ENCODE data around the gene C11orf86.
"Not testable (repeated sequence)": the region's sequence is repeated elsewhere in the genome, so short reads cannot be mapped to it uniquely, and the experiment has no call there.

Gene C11orf86

GRCh38 chr11:66996609-66997273, 21.6 kb downstream of the C11orf86 start:
- Mint-ChIP-seq H3K4me3 (no peak overlapping the region), H3K4me1 (ENCODE audit: low read depth) (no peaks in the 10 kb centered on the region), H3K27ac (no peak overlapping the region), H3K27me3 (peaks cover 3% of the 10 kb centered on the region), H3K36me3 (no peaks in the 10 kb centered on the region), H3K9me3 (ENCODE audit: low read depth) (no peaks in the 10 kb centered on the region)

GRCh38 chr11:66999555-66999954, 24.5 kb downstream of the C11orf86 start:
- Mint-ChIP-seq H3K4me1 (ENCODE audit: low read depth) (no peaks in the 10 kb centered on the region), H3K27me3 (no peaks in the 10 kb centered on the region), H3K27ac (no peak overlapping the region), H3K4me3 (no peak overlapping the region), H3K9me3 (ENCODE audit: low read depth) (no peaks in the 10 kb centered on the region), H3K36me3 (no peaks in the 10 kb centered on the region)

DNA sequence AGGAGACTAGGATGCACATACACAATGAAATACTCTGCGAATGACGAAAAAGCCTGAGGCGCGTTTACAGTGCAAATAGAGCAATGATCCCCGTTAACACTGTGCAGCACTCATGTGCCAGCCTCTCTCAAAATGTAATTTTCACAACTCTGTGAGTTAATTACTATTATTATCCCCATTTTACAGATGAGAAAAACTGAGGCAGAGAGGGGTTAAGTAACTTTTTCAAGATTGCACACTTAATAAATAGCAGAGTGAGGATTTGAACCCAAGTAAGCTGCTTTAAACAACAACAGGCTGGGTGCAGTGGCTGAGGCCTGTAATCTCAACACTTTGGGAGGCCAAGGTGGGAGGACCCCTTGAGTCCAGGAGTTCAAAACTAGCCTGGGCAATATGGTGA, 26.2 kb downstream of the C11orf86 start:
- Mint-ChIP-seq H3K4me1 (ENCODE audit: low read depth) (peaks cover 1% of the 10 kb centered on the region), H3K36me3 (no peaks in the 10 kb centered on the region), H3K9me3 (ENCODE audit: low read depth) (no peaks in the 10 kb centered on the region), H3K4me3 (no peak overlapping the region), H3K27ac (no peak overlapping the region), H3K27me3 (no peaks in the 10 kb centered on the region)

DNA sequence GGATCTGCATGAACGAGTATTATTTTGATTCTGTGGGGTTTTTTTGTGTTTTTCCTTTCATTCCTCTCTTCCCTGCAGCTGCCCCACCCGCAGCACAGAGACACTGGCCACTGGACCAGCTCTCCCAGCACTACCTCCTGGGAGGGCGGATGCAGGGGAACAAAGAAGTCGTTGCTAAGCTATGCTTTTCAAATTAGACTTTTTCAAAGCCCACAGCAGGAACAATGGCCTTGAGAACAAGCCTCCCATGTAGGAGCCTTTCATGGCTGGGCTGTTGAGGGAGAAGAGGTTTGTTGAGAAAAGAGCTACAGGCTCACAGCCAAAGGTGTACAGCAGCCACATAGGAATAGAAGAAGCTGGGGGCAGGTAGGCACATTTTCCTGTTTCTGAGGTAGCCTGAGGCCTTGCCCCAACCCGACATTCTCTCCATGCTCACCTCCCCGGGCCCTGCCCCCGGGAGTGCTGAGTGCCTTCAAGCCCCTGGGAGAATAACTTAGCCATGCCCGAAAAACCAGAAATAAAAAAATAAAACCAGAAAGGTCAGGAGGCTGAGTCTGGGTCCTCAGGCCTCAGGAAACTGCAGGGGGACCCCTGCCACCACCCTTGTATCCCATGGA, 27.3 kb downstream of the C11orf86 start:
- Mint-ChIP-seq H3K36me3 (no peaks in the 10 kb centered on the region), H3K4me1 (ENCODE audit: low read depth) (peaks cover 2% of the 10 kb centered on the region), H3K9me3 (ENCODE audit: low read depth) (no peaks in the 10 kb centered on the region), H3K27ac (no peak overlapping the region), H3K27me3 (no peaks in the 10 kb centered on the region), H3K4me3 (no peak overlapping the region)

GRCh38 chr11:67002921-67003411, 27.9 kb downstream of the C11orf86 start:
- H3K36me3 Mint-ChIP-seq = no peaks in the 10 kb centered on the region
- H3K27me3 Mint-ChIP-seq = no peaks in the 10 kb centered on the region
- H3K27ac Mint-ChIP-seq = no peak overlapping the region
- peaks cover 2% of the 10 kb centered on the region for H3K4me1 Mint-ChIP-seq (ENCODE audit: low read depth)
- no peaks in the 10 kb centered on the region for H3K9me3 Mint-ChIP-seq (ENCODE audit: low read depth)
- H3K4me3 Mint-ChIP-seq = no peak overlapping the region

- H3K27ac Mint-ChIP-seq = not testable (repeated sequence)
These were observed 30.1 kb downstream of the C11orf86 start for GRCh38 chr11:67005200-67005599.

GRCh38 chr11:67006029-67006884, 31.2 kb downstream of the C11orf86 start:
- Mint-ChIP-seq H3K27me3 (peaks cover 2% of the 10 kb centered on the region), H3K4me3 (no peak overlapping the region), H3K4me1 (ENCODE audit: low read depth) (peaks cover 2% of the 10 kb centered on the region), H3K36me3 (no peaks in the 10 kb centered on the region), H3K27ac (no peak overlapping the region), H3K9me3 (ENCODE audit: low read depth) (no peaks in the 10 kb centered on the region)

More at GRCh38 chr11:67005200-67005599, 30.1 kb downstream of the C11orf86 start:
- not testable (repeated sequence) for H3K36me3 Mint-ChIP-seq; H3K4me3 Mint-ChIP-seq; H3K9me3 Mint-ChIP-seq (ENCODE audit: low read depth); H3K27me3 Mint-ChIP-seq; H3K4me1 Mint-ChIP-seq (ENCODE audit: low read depth)

DNA sequence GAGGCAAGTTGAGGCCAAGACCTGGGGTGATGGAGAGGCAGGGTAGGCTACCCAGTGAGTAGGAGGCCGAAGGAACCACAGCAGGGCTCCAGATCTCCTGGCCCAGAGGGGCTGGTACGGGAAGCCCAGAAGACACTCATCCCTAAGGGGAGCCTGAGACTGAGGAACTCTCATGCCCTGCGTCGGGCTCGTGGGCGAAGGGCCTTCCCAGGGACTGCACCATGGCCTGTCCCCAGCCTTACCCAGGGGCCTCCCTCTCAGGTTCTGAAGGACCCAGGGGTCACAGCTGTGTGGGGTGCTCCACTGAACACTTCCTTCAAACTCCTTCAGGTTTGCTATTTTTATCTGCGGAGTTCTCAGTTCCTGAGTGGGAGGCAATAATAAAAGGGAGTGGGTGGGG, 32.0 kb downstream of the C11orf86 start:
- Mint-ChIP-seq H3K27me3 (peaks cover 2% of the 10 kb centered on the region), H3K27ac (no peak overlapping the region), H3K4me3 (no peak overlapping the region), H3K4me1 (ENCODE audit: low read depth) (peaks cover 2% of the 10 kb centered on the region), H3K36me3 (no peaks in the 10 kb centered on the region), H3K9me3 (ENCODE audit: low read depth) (no peaks in the 10 kb centered on the region)

- Mint-ChIP-seq H3K4me1 (ENCODE audit: low read depth) (peaks cover 2% of the 10 kb centered on the region), H3K36me3 (no peaks in the 10 kb centered on the region), H3K9me3 (ENCODE audit: low read depth) (no peaks in the 10 kb centered on the region), H3K27me3 (peaks cover 3% of the 10 kb centered on the region), H3K4me3 (no peak overlapping the region), H3K27ac (no peak overlapping the region)
These were observed 35.3 kb downstream of the C11orf86 start for GRCh38 chr11:67010296-67010905.

- no peaks in the 10 kb centered on the region for H3K36me3 Mint-ChIP-seq
- no peak overlapping the region for H3K4me3 Mint-ChIP-seq
- no peaks in the 10 kb centered on the region for H3K9me3 Mint-ChIP-seq (ENCODE audit: low read depth)
- no peaks in the 10 kb centered on the region for H3K4me1 Mint-ChIP-seq (ENCODE audit: low read depth)
- peaks cover 3% of the 10 kb centered on the region for H3K27me3 Mint-ChIP-seq
- no peak overlapping the region for H3K27ac Mint-ChIP-seq
These were observed 38.5 kb downstream of the C11orf86 start for GRCh38 chr11:67013511-67014045.

GRCh38 chr11:67014343-67014742, 39.2 kb downstream of the C11orf86 start:
- H3K27me3 Mint-ChIP-seq = peaks cover 3% of the 10 kb centered on the region
- no peaks in the 10 kb centered on the region for H3K36me3 Mint-ChIP-seq
- H3K4me3 Mint-ChIP-seq = no peak overlapping the region
- peaks cover 3% of the 10 kb centered on the region for H3K9me3 Mint-ChIP-seq (ENCODE audit: low read depth)
- no peaks in the 10 kb centered on the region for H3K4me1 Mint-ChIP-seq (ENCODE audit: low read depth)
- H3K27ac Mint-ChIP-seq = no peak overlapping the region

DNA sequence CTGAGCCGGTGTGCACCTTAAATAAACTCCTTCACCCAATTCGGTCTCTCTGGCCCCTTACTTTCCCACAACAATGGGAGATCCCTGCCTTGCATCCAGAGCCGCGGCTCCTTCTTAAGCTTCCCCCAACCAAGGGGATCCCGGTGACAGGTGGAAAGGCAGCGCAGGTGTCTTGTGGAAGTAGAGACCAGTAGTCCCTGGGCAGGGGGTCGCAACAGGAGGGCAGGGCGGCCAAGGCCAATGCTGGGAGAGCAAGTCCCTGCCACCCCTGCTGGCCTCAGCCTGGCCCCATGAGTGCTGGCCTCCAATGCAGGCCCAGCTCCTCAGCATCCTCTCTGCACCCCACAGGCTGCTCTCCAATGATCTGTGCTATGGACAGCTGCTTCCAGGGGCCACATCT, 39.9 kb downstream of the C11orf86 start:
- peaks cover 4% of the 10 kb centered on the region for H3K27me3 Mint-ChIP-seq
- H3K4me3 Mint-ChIP-seq = no peak overlapping the region
- peaks cover 3% of the 10 kb centered on the region for H3K9me3 Mint-ChIP-seq (ENCODE audit: low read depth)
- no peaks in the 10 kb centered on the region for H3K36me3 Mint-ChIP-seq
- no peak overlapping the region for H3K27ac Mint-ChIP-seq
- no peaks in the 10 kb centered on the region for H3K4me1 Mint-ChIP-seq (ENCODE audit: low read depth)

- Mint-ChIP-seq H3K4me3 (no peak overlapping the region), H3K4me1 (ENCODE audit: low read depth) (no peaks in the 10 kb centered on the region), H3K9me3 (ENCODE audit: low read depth) (peaks cover 3% of the 10 kb centered on the region), H3K36me3 (no peaks in the 10 kb centered on the region), H3K27ac (no peak overlapping the region), H3K27me3 (peaks cover 9% of the 10 kb centered on the region)
These were observed 41.4 kb downstream of the C11orf86 start for GRCh38 chr11:67016550-67016949.

GRCh38 chr11:67020949-67021348, 45.8 kb downstream of the C11orf86 start:
- H3K36me3 Mint-ChIP-seq = no peaks in the 10 kb centered on the region
- peaks cover 23% of the 10 kb centered on the region for H3K4me1 Mint-ChIP-seq (ENCODE audit: low read depth)
- peaks cover 3% of the 10 kb centered on the region for H3K9me3 Mint-ChIP-seq (ENCODE audit: low read depth)
- H3K4me3 Mint-ChIP-seq = no peak overlapping the region
- H3K27me3 Mint-ChIP-seq = peaks cover 18% of the 10 kb centered on the region
- H3K27ac Mint-ChIP-seq = no peak overlapping the region

Data from activated naive CD8-positive, alpha-beta T cell (primary cell).